ENCODE results near the gene MBNL2. TPM values are rescaled to one million over a fixed set of nuclear protein-coding genes. Genes with fewer than 3 reads are reported as not detected.

Gene MBNL2
- total and polyA plus RNA-seq, 2 of the 13 experiments (the other 11 are each of a cell fraction or from before 2014, with no cell fraction given): 30.8 to 59.0 TPM

GRCh38 chr13:97259798-97260714 lies 37.9 kb downstream of the MBNL2 start (continued):
- TF ChIP-seq KDM4B (CRISPR knock-in tag; IDR thresholded peaks at IDR 0.05) (0 out of 2 replicates have a peak, but pooled peaks have one; percentile 29), ZSCAN21 (CRISPR knock-in tag; IDR thresholded peaks at IDR 0.05; ENCODE audit: borderline replicate concordance) (peak; percentile 40; the same call in 1 of the 2 replicates), ZNF451 (CRISPR knock-in tag; IDR thresholded peaks at IDR 0.05) (no peak), NCOA2 (CRISPR knock-in tag; IDR thresholded peaks at IDR 0.05) (peak; percentile 84), EP300 (IDR thresholded peaks at IDR 0.05; ENCODE audit: low read depth in 2 of 2, low read length in 2 of 2) (peak; percentile 51 to 84; a peak in 3 of 4 replicates), EP300 (CRISPR knock-in tag; IDR thresholded peaks at IDR 0.05; ENCODE audit: borderline replicate concordance) (peak; percentile 82), ZBTB25 (CRISPR knock-in tag; IDR thresholded peaks at IDR 0.05) (0 out of 2 replicates have a peak, but pooled peaks have one; percentile 52), ZFY (CRISPR knock-in tag; IDR thresholded peaks at IDR 0.05) (no peak; the same call in 1 of the 2 replicates), MAFF (IDR thresholded peaks at IDR 0.05; ENCODE audit: low read depth, low read length) (peak; percentile 70), ARID3A (IDR thresholded peaks at IDR 0.05; ENCODE audit: low read depth, low read length) (peak; percentile 86; the same call in 1 of the 2 replicates), ZNF337 (CRISPR knock-in tag; IDR thresholded peaks at IDR 0.05; ENCODE audit: borderline replicate concordance, low read depth) (no peak), ARID2 (CRISPR knock-in tag; IDR thresholded peaks at IDR 0.05; ENCODE audit: borderline replicate concordance) (0 out of 2 replicates have a peak, but pooled peaks have one; percentile 45), ZNF792 (CRISPR knock-in tag; IDR thresholded peaks at IDR 0.05) (peak; percentile 73; the same call in 1 of the 2 replicates), BATF2 (CRISPR knock-in tag; IDR thresholded peaks at IDR 0.05) (no peak), CENPX (CRISPR knock-in tag; IDR thresholded peaks at IDR 0.05) (no peak), MBD4 (IDR thresholded peaks at IDR 0.05; ENCODE audit: borderline replicate concordance, low read length) (no peak), IRF2 (CRISPR knock-in tag; IDR thresholded peaks at IDR 0.05) (peak; percentile 45; the same call in 1 of the 2 replicates), FOXA3 (CRISPR knock-in tag; IDR thresholded peaks at IDR 0.05) (peak; percentile 80), MED13 (CRISPR knock-in tag; IDR thresholded peaks at IDR 0.05) (peak; percentile 57; the same call in 1 of the 2 replicates), TEAD3 (CRISPR knock-in tag; optimal IDR thresholded peaks at IDR 0.05; ENCODE audit: borderline replicate concordance) (peak; percentile 48), SALL1 (CRISPR knock-in tag; IDR thresholded peaks at IDR 0.05) (peak; percentile 88), RXRA (CRISPR knock-in tag; IDR thresholded peaks at IDR 0.05) (peak; percentile 81; the same call in 1 of the 2 replicates), KLF16 (CRISPR knock-in tag; IDR thresholded peaks at IDR 0.05) (peak in 1 of 2 experiments; percentile 74; a peak in 2 of 4 replicates), ATF4 (CRISPR knock-in tag; IDR thresholded peaks at IDR 0.05) (peak; percentile 96 to 100), ZNF350 (CRISPR knock-in tag; IDR thresholded peaks at IDR 0.05; ENCODE audit: borderline replicate concordance, low read depth) (peak; percentile 56; the same call in 1 of the 2 replicates), ATF7 (IDR thresholded peaks at IDR 0.05) (peak; percentile 80), ATF7 (CRISPR knock-in tag; IDR thresholded peaks at IDR 0.05) (no peak)
